Activated naive CD4-positive, alpha-beta T cell treated with anti-CD3 and anti-CD28 coated beads, Interleukin-2, amount 10 ng/mL, durations not matched to agents 7 days and 5 days (primary cell): ENCODE data around the gene PTPRT.

Experiments used
- CTCF ChIA-PET: fragments of 350-600 bp; sonication (Branson Sonifier 250); formaldehyde crosslinking; loops from one replicate; lab custom pipeline; 2021; ENCODE audit warnings: antibody characterized with exemption; lab: Charles Lee
- DNase-seq: peaks from one replicate; pipeline ENCODE4 v3.0.0-alpha.2; 2020
- H3K27ac Mint-ChIP-seq: one replicate; pipeline ENCODE4 v1.8.0; 2021; ENCODE audit warnings: mild to moderate bottlenecking, moderate library complexity, mixed read lengths
- H3K27me3 Mint-ChIP-seq: one replicate; pipeline ENCODE4 v1.8.0; 2021; ENCODE audit warnings: mild to moderate bottlenecking, mixed read lengths
- H3K36me3 Mint-ChIP-seq: one replicate; pipeline ENCODE4 v1.8.0; 2021; ENCODE audit warnings: mixed read lengths
- H3K4me1 Mint-ChIP-seq: one replicate; pipeline ENCODE4 v1.8.0; 2021; ENCODE audit warnings: mixed read lengths
- H3K4me3 Mint-ChIP-seq: one replicate; pipeline ENCODE4 v1.8.0; 2021; ENCODE audit warnings: mild to moderate bottlenecking, moderate library complexity, mixed read lengths
- H3K9me3 Mint-ChIP-seq: one replicate; pipeline ENCODE4 v1.8.0; 2021; ENCODE audit warnings: mixed read lengths

The PTPRT gene

GRCh38 chr20:42432496-42433334 is 757.0 kb downstream of the PTPRT start:
- H3K4me3 Mint-ChIP-seq = no peak overlapping the region
- no peak for DNase-seq
- CTCF ChIA-PET = no interaction called here
- H3K4me1 Mint-ChIP-seq = no peaks in the 10 kb centered on the region
- no peak overlapping the region for H3K27ac Mint-ChIP-seq
- H3K27me3 Mint-ChIP-seq = no peaks in the 10 kb centered on the region
- no peaks in the 10 kb centered on the region for H3K36me3 Mint-ChIP-seq
- H3K9me3 Mint-ChIP-seq = peaks cover 2% of the 10 kb centered on the region

DNA sequence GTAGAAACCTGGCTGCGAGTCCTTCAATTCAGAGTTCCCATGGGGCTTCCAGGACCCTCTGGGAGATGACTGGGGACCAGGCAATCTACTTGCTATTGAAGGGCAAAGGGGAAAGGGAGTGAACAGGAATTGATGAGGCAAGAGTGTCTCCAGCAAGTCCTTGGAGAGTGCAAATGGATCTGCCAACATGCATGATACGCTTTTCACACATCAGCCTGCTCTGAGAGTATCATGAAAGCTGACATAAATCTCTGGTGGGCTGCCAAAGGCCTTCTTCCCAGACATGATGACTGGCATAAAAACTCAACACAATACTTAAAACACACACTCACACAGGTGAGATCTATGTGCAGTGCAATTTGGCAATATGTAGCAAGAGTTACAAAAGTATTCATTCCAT is 759.1 kb downstream of the PTPRT start:
- CTCF ChIA-PET = no interaction called here
- H3K9me3 Mint-ChIP-seq = peaks cover 3% of the 10 kb centered on the region

DNA sequence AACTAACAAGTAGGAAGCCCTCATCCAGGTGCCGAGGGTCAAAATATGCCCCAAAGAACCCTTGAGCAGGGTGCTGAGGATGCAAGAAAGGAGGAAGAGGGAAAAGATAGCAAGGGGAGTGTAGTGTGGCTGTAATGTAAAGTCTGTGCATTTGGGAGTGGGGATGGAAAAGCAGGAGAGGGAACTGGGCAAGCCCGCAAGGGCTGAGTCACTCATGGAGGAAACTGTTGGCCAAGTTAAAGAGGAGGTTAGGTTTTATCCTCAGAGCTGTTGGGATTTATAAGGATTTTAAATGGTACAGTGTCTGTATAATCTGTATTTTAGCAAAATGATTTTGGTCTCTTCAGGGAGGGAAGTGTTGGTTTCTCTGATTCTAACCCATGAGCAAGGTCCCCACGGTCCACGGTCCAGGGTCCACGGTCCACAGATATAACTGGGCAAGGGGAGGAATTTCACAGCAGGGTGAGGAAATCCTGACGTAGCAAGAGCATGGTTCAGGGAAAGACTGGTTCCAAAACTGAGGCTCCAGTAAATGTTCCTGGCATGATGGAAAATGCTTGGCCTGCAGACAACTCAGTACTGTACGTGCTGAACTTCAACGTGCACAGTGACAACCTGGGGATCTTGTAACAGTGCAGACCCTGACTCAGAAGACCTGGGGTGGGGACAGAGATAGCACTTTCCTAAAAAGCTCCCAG is 759.8 kb downstream of the PTPRT start:
- Mint-ChIP-seq H3K27ac (no peak overlapping the region), H3K9me3 (peaks cover 3% of the 10 kb centered on the region), H3K36me3 (no peaks in the 10 kb centered on the region), H3K4me3 (no peak overlapping the region), H3K27me3 (no peaks in the 10 kb centered on the region), H3K4me1 (no peaks in the 10 kb centered on the region)
- no peak for DNase-seq
- CTCF ChIA-PET = no interaction called here

More for the DNA sequence above, 759.1 kb downstream of the PTPRT start:
- DNase-seq = no peak
- Mint-ChIP-seq H3K27me3 (no peaks in the 10 kb centered on the region), H3K4me3 (no peak overlapping the region), H3K4me1 (no peaks in the 10 kb centered on the region), H3K36me3 (no peaks in the 10 kb centered on the region), H3K27ac (no peak overlapping the region)

DNA sequence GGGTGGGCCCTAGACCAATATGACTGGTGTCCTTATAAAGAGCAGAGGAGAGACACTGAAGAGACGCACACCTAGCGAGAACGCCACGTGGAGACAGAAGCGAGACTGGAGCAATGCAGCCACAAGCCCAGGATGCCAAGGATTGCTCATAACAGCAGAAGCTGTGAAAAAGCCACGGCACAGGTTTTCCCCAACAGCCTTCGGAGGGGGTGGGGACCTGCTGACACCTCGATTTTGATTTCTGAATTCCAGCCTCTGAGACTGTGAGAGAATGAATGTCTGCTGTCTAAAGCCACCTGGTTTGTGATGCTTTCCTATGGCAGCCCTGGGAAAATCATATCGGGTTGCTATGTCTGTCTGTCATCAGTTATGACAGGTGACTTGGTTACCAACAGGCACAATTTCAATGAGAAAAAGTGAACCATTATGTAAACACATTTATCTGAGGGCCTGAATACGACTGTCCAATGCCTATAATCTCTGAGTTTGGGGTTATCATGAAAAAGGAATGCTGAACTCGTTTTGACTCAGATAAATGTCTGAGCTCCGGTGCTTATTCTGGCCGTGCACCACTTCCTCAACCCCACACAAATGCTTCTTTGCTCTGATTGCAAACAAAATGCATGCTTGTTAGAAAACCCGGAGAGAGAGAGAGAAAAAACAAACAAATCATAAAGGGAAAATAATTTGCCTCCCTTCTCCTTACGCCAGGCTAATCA is 769.7 kb downstream of the PTPRT start:
- no peak for DNase-seq
- H3K27ac Mint-ChIP-seq = no peak overlapping the region
- no peaks in the 10 kb centered on the region for H3K36me3 Mint-ChIP-seq
- H3K27me3 Mint-ChIP-seq = no peaks in the 10 kb centered on the region
- no peak overlapping the region for H3K4me3 Mint-ChIP-seq
- H3K4me1 Mint-ChIP-seq = no peaks in the 10 kb centered on the region
- CTCF ChIA-PET = no interaction called here
- H3K9me3 Mint-ChIP-seq = peaks cover 5% of the 10 kb centered on the region

- DNase-seq = no peak
- no peaks in the 10 kb centered on the region for H3K36me3 Mint-ChIP-seq
- no peaks in the 10 kb centered on the region for H3K9me3 Mint-ChIP-seq
- no peak overlapping the region for H3K27ac Mint-ChIP-seq
- no peaks in the 10 kb centered on the region for H3K27me3 Mint-ChIP-seq
- no peak overlapping the region for H3K4me3 Mint-ChIP-seq
- CTCF ChIA-PET = no interaction called here
- H3K4me1 Mint-ChIP-seq = no peaks in the 10 kb centered on the region
These were observed 782.9 kb downstream of the PTPRT start for GRCh38 chr20:42406826-42407225.

GRCh38 chr20:42402455-42402854 is 787.3 kb downstream of the PTPRT start:
- no peak for DNase-seq
- CTCF ChIA-PET = no interaction called here
- H3K27me3 Mint-ChIP-seq = no peaks in the 10 kb centered on the region
- H3K4me1 Mint-ChIP-seq = no peaks in the 10 kb centered on the region
- H3K9me3 Mint-ChIP-seq = peaks cover 8% of the 10 kb centered on the region
- H3K27ac Mint-ChIP-seq = no peak overlapping the region
- H3K36me3 Mint-ChIP-seq = no peaks in the 10 kb centered on the region
- H3K4me3 Mint-ChIP-seq = no peak overlapping the region

DNA sequence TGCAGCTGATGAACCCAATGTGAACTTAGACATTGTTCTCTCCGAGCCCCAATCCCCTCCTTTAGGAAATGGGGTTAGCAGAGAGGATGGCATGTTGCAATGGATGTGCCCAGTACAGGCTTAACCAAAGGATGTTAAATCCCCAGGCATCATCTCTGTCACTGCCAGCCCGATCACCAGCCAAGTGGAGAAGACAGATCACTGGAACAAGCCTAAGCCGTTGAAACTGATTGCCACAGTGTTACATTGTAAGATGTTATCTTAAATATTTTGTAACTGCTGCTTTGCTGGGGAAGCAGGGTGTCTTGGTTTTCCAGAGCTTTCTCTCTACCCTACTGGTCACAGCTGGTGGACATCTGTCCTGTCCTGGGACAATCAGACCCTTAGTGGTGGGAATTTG is 788.1 kb downstream of the PTPRT start:
- Mint-ChIP-seq H3K27ac (no peak overlapping the region), H3K9me3 (peaks cover 10% of the 10 kb centered on the region), H3K4me3 (no peak overlapping the region), H3K4me1 (no peaks in the 10 kb centered on the region), H3K27me3 (no peaks in the 10 kb centered on the region), H3K36me3 (no peaks in the 10 kb centered on the region)
- DNase-seq = no peak
- CTCF ChIA-PET = no interaction called here

DNA sequence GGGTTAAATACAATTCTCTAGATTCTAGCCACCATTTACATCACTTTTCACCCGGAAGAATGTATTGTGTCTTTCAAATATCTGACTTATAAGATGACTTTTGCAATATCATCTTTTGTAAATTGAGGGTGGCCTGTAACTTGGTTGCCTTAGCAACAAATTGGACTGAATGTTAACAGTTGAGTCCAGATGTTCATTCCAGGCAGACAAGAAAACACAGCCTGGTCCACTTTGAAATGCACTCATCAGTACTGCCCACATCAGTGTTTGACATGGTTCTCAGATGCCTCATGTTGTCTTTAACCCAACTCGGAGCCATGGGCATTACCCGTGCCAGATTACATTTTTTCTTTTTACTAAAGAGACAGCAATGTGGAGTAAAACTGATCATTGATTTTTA is 789.9 kb downstream of the PTPRT start:
- Mint-ChIP-seq H3K9me3 (peaks cover 10% of the 10 kb centered on the region), H3K4me1 (no peaks in the 10 kb centered on the region), H3K27ac (no peak overlapping the region), H3K36me3 (no peaks in the 10 kb centered on the region), H3K27me3 (no peaks in the 10 kb centered on the region), H3K4me3 (no peak overlapping the region)
- no peak for DNase-seq
- CTCF ChIA-PET = no interaction called here

DNA sequence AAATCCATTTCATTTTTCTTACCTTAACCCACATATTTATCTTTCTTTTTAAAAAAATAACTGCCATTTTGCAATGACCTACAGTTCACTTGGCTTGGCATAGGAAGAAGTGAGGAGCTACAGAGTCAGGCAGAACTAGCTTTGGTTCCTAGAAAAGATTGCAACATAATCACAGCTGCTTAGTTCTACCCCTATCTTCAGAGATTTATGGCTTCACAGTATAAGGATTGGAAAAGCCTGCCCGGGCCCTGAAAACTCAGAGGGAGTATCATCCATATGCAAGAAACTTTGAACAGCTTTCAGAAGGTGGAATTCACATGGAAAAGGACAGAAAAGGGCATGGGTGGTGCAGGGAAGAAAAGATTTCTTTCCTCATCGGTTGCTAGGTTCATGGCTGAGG is 797.3 kb downstream of the PTPRT start:
- Mint-ChIP-seq H3K4me3 (no peak overlapping the region), H3K27ac (no peak overlapping the region), H3K36me3 (no peaks in the 10 kb centered on the region), H3K9me3 (peaks cover 2% of the 10 kb centered on the region), H3K27me3 (no peaks in the 10 kb centered on the region), H3K4me1 (no peaks in the 10 kb centered on the region)
- CTCF ChIA-PET = no interaction called here
- DNase-seq = no peak

DNA sequence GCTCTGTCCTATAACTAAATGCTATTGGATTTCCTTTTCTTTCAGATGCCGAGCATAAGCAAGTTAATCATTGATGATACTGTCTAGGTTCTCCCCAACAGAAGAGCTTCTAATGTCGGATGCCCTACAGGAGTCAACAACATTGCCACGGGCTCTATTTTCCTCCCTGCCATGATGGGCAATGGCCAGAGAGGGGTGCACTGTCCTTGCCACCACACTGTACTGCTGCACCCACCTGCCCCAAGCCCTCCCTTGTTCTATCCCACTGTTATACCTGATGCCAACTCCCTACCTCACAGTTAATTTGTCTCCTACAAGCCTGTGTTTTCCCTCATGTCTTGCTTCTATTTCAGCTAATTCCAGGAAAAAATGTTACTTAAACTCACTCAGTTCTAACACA is 797.9 kb downstream of the PTPRT start:
- CTCF ChIA-PET = no interaction called here
- Mint-ChIP-seq H3K36me3 (no peaks in the 10 kb centered on the region), H3K9me3 (peaks cover under 1% of the 10 kb centered on the region), H3K27me3 (no peaks in the 10 kb centered on the region), H3K4me3 (no peak overlapping the region), H3K27ac (no peak overlapping the region), H3K4me1 (no peaks in the 10 kb centered on the region)
- DNase-seq = no peak

- peaks cover 5% of the 10 kb centered on the region for H3K9me3 Mint-ChIP-seq
- no peak overlapping the region for H3K27ac Mint-ChIP-seq
- no peak for DNase-seq
- H3K4me3 Mint-ChIP-seq = no peak overlapping the region
- H3K36me3 Mint-ChIP-seq = no peaks in the 10 kb centered on the region
- H3K27me3 Mint-ChIP-seq = no peaks in the 10 kb centered on the region
- no peaks in the 10 kb centered on the region for H3K4me1 Mint-ChIP-seq
- CTCF ChIA-PET = no interaction called here
These were observed 809.4 kb downstream of the PTPRT start for GRCh38 chr20:42380287-42380686.

DNA sequence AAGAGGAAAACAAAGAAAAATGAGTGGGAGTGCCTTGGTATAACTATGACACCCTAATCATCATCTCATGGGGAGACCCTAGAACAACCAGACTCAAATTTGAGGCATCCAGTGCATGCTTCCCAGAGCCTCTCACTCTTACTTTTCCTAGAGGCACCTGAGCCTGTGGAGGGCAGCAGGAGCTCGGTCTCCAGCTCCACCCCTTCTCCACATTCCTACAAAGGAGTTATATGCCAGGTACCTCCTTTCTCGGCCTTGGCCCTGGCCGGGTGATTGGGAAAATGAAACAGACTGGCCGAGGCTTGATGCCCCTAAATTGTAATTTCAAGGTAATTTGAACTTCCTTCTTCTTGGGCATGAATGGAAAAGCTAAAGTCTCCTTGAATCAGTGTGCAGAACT is 810.3 kb downstream of the PTPRT start:
- no peak overlapping the region for H3K27ac Mint-ChIP-seq
- H3K27me3 Mint-ChIP-seq = no peaks in the 10 kb centered on the region
- H3K4me1 Mint-ChIP-seq = no peaks in the 10 kb centered on the region
- H3K9me3 Mint-ChIP-seq = peaks cover 5% of the 10 kb centered on the region
- DNase-seq = no peak
- CTCF ChIA-PET = no interaction called here
- H3K4me3 Mint-ChIP-seq = no peak overlapping the region
- H3K36me3 Mint-ChIP-seq = no peaks in the 10 kb centered on the region

- Mint-ChIP-seq H3K36me3 (no peaks in the 10 kb centered on the region), H3K4me1 (no peaks in the 10 kb centered on the region), H3K4me3 (no peak overlapping the region), H3K9me3 (peaks cover 5% of the 10 kb centered on the region), H3K27me3 (no peaks in the 10 kb centered on the region), H3K27ac (no peak overlapping the region)
- CTCF ChIA-PET = no interaction called here
- DNase-seq = no peak
These were observed 810.9 kb downstream of the PTPRT start for GRCh38 chr20:42378826-42379225.

GRCh38 chr20:42376131-42376530 is 813.6 kb downstream of the PTPRT start:
- no peak overlapping the region for H3K4me3 Mint-ChIP-seq
- no peak for DNase-seq
- H3K36me3 Mint-ChIP-seq = no peaks in the 10 kb centered on the region
- peaks cover 1% of the 10 kb centered on the region for H3K9me3 Mint-ChIP-seq
- no peaks in the 10 kb centered on the region for H3K4me1 Mint-ChIP-seq
- CTCF ChIA-PET = no interaction called here
- no peak overlapping the region for H3K27ac Mint-ChIP-seq
- H3K27me3 Mint-ChIP-seq = no peaks in the 10 kb centered on the region
